PC-9 (cell line): ENCODE results near the gene MEAK7. TPM values are rescaled to one million over a fixed set of nuclear protein-coding genes. Genes with fewer than 3 reads are reported as not detected.

Experiments used
- BruUV-seq: library from RNA; stranded (reverse); fragments of 400-500 nt; replicated peaks from 2 replicates; lab custom pipeline; 2021; lab: Mats Ljungman, UMichigan
- CTCF ChIA-PET: fragments of 300-600 bp; sonication (Branson Sonifier 250); formaldehyde crosslinking; loops from one replicate; lab custom pipeline; 2022; ENCODE audit warnings: antibody characterized with exemption; lab: Charles Lee
- POLR2A ChIA-PET: fragments of 300-600 bp; sonication (Branson Sonifier 250); formaldehyde crosslinking; loops from one replicate; lab custom pipeline; 2022; ENCODE audit warnings: antibody characterized with exemption; ENCODE audit not compliant: unreplicated experiment; lab: Charles Lee
- DNase-seq, 2 experiments: peaks; one replicate each; pipeline versions ENCODE4 v3.0.0 to v3.0.0-alpha.2; 2015 to 2022; ENCODE audit warnings: mixed read lengths in 1 of 2
- H2AFZ ChIP-seq: fragments of 200-600 bp; sonication (generic); 2 replicates; pipeline ENCODE4 v1.8.1; 2017; ENCODE audit warnings: antibody characterized with exemption
- H3F3A ChIP-seq: fragments of 200-600 bp; sonication (generic); 2 replicates; pipeline ENCODE4 v1.8.1; 2017; ENCODE audit warnings: antibody characterized with exemption, mild to moderate bottlenecking, low read depth; ENCODE audit not compliant: insufficient read depth
- H3K27ac ChIP-seq: fragments of 200-600 bp; sonication (generic); 2 replicates; pipeline ENCODE4 v1.6.1; 2016; ENCODE audit warnings: mixed run types
- H3K27me3 ChIP-seq: fragments of 200-600 bp; sonication (generic); 2 replicates; pipeline ENCODE4 v1.6.1; 2016; ENCODE audit warnings: low read depth, mixed run types; ENCODE audit not compliant: insufficient read depth
- H3K36me3 ChIP-seq: fragments of 200-600 bp; sonication (generic); 2 replicates; pipeline ENCODE4 v1.6.1; 2016; ENCODE audit warnings: low read depth, mixed run types
- H3K4me1 ChIP-seq: fragments of 200-600 bp; sonication (generic); replicated peaks from 2 replicates; pipeline ENCODE4 v1.6.1; 2016; ENCODE audit warnings: mixed run types; ENCODE audit not compliant: insufficient read depth
- H3K4me2 ChIP-seq: fragments of 200-600 bp; sonication (generic); 2 replicates; pipeline ENCODE4 v1.6.1; 2017; ENCODE audit warnings: mixed run types
- H3K4me3 ChIP-seq: fragments of 200-600 bp; sonication (generic); 2 replicates; pipeline ENCODE4 v1.6.1; 2016; ENCODE audit warnings: mixed run types
- H3K79me2 ChIP-seq: fragments of 200-600 bp; sonication (generic); 2 replicates; pipeline ENCODE4 v1.6.1; 2017; ENCODE audit warnings: low read depth, mixed run types
- H3K9me2 ChIP-seq: fragments of 200-600 bp; sonication (generic); 2 replicates; pipeline ENCODE4 v1.8.1; 2017; ENCODE audit warnings: mild to moderate bottlenecking; ENCODE audit not compliant: insufficient read depth
- H3K9me3 ChIP-seq: fragments of 200-600 bp; sonication (generic); 2 replicates; pipeline ENCODE4 v1.8.1; 2016; ENCODE audit warnings: low read depth; ENCODE audit not compliant: insufficient read depth
- H4K20me1 ChIP-seq: fragments of 200-600 bp; sonication (generic); 2 replicates; pipeline ENCODE4 v1.8.1; 2017; ENCODE audit not compliant: insufficient read depth
- CTCF ChIP-seq: fragments of 200-600 bp; sonication (generic); conservative IDR thresholded peaks from 2 replicates; pipeline ENCODE4 v1.6.1; 2017; ENCODE audit warnings: mixed run types, antibody characterized with exemption, mild to moderate bottlenecking, moderate library complexity
- EZH2 ChIP-seq: fragments of 200-600 bp; sonication (generic); IDR thresholded peaks from 2 replicates; pipeline ENCODE4 v1.8.0; 2017; ENCODE audit warnings: antibody characterized with exemption, low read depth
- intact Hi-C: fragments of 100-400 bp; cut with micrococcal nuclease; formaldehyde crosslinking; loops from one replicate; pipeline ENCODE4 v1.10.0; 2022; ENCODE audit not compliant: unreplicated experiment
- total RNA-seq: library from RNA; stranded (reverse); gene quantifications from 2 replicates; pipeline ENCODE4 v1.2.3, GENCODE V29; 2021

MEAK7 gene
- total RNA-seq, 1 experiment from 2014 or later, result 73.4 TPM

GRCh38 chr16:84460406-84461028 is 43.9 kb downstream of the MEAK7 start:
- DNase-seq, result no peak
- H3K27me3 ChIP-seq, result no peaks in the 10 kb centered on the region
- ChIA-PET CTCF (no interaction called here), POLR2A (interaction anchor here (0.6 kb wide), 1 partner anchor 548 kb away, joined by 4 read pairs; no protein-coding TSS in a partner anchor)
- no peak overlapping the region for H3K4me2 ChIP-seq
- H3K9me3 ChIP-seq, result no peaks in the 10 kb centered on the region
- no peak overlapping the region for H3K4me3 ChIP-seq
- no peaks in the 10 kb centered on the region for H3K79me2 ChIP-seq
- H2AFZ ChIP-seq, result no peak overlapping the region
- intact Hi-C loops, result no loop called here
- BruUV-seq, result no TSS peak
- no peaks in the 10 kb centered on the region for H3K9me2 ChIP-seq
- H3K4me1 ChIP-seq, result no peaks in the 10 kb centered on the region
- no peaks in the 10 kb centered on the region; the same call in 1 of the 2 replicates for H3F3A ChIP-seq
- no peaks in the 10 kb centered on the region for H4K20me1 ChIP-seq
- TF ChIP-seq CTCF, result no peak
- TF ChIP-seq EZH2, result no peak
- no peak overlapping the region for H3K27ac ChIP-seq
- peaks cover 28% of the 10 kb centered on the region; the same call in 1 of the 2 replicates for H3K36me3 ChIP-seq

GRCh38 chr16:84459941-84460405 is 44.5 kb downstream of the MEAK7 start:
- Histone ChIP-seq H2AFZ (no peak overlapping the region), H3K36me3 (peaks cover 27% of the 10 kb centered on the region; the same call in 1 of the 2 replicates), H3K4me1 (no peaks in the 10 kb centered on the region), H3K27ac (no peak overlapping the region), H3K27me3 (no peaks in the 10 kb centered on the region), H3F3A (no peaks in the 10 kb centered on the region; the same call in 1 of the 2 replicates), H3K9me3 (no peaks in the 10 kb centered on the region), H3K79me2 (no peaks in the 10 kb centered on the region), H4K20me1 (no peaks in the 10 kb centered on the region), H3K4me2 (no peak overlapping the region), H3K4me3 (no peak overlapping the region), H3K9me2 (no peaks in the 10 kb centered on the region)
- POLR2A ChIA-PET, result no interaction called here
- CTCF ChIA-PET, result no interaction called here
- no TSS peak for BruUV-seq
- intact Hi-C loops, result no loop called here
- no peak for DNase-seq
- TF ChIP-seq EZH2 (no peak), CTCF (no peak)

- BruUV-seq, result no TSS peak
- intact Hi-C loops, result no loop called here
Observed at GRCh38 chr16:84459533-84459894, 44.9 kb downstream of the MEAK7 start.

More at GRCh38 chr16:84459533-84459894, 44.9 kb downstream of the MEAK7 start:
- Histone ChIP-seq H3K79me2 (no peaks in the 10 kb centered on the region), H3K4me1 (no peaks in the 10 kb centered on the region), H3K9me3 (no peaks in the 10 kb centered on the region), H4K20me1 (no peaks in the 10 kb centered on the region), H3K4me2 (no peak overlapping the region), H3K4me3 (no peak overlapping the region), H3K9me2 (no peaks in the 10 kb centered on the region), H3K27ac (no peak overlapping the region), H2AFZ (no peak overlapping the region), H3K27me3 (no peaks in the 10 kb centered on the region), H3F3A (no peaks in the 10 kb centered on the region; the same call in 1 of the 2 replicates), H3K36me3 (peaks cover 27% of the 10 kb centered on the region; the same call in 1 of the 2 replicates)
- no peak for TF ChIP-seq EZH2
- ChIA-PET CTCF (no interaction called here), POLR2A (no interaction called here)
- DNase-seq, result no peak
